Upper lobe of left lung (tissue), 6 donors: ENCODE measurements around the gene COL28A1. TPM values are rescaled to one million over a fixed set of nuclear protein-coding genes. Genes with fewer than 3 reads are reported as not detected.

ENCODE experiments used
- ATAC-seq, 2 donors: fragments of 200-7000 bp; cut with Tn5 transposase; one replicate each; pipeline ENCODE4 v1.9.1; 2022; ENCODE audit warnings: mild to moderate bottlenecking in 2 of 2, moderate library complexity in 2 of 2; ENCODE audit not compliant: low FRiP score in 2 of 2
- DNase-seq, 2 donors: peaks; one replicate each; pipeline ENCODE4 v3.0.0-alpha.2; 2019 to 2020
- H3K27ac ChIP-seq, 4 donors: fragments of 200-600 bp; sonication (generic); one replicate each; pipeline ENCODE4 v1.5.1; 2016 to 2019
- H3K27me3 ChIP-seq, 4 donors: fragments of 200-600 bp; sonication (generic); one replicate each; pipeline ENCODE4 v1.5.1; 2017 to 2019
- H3K36me3 ChIP-seq, 4 donors: fragments of 200-600 bp; sonication (generic); one replicate each; pipeline ENCODE4 v1.5.1; 2016 to 2019
- H3K4me1 ChIP-seq, 4 donors: fragments of 200-600 bp; sonication (generic); one replicate each; pipeline ENCODE4 v1.5.1; 2018 to 2019
- H3K4me3 ChIP-seq, 4 donors: fragments of 200-600 bp; sonication (generic); one replicate each; pipeline ENCODE4 v1.5.1; 2017 to 2019; ENCODE audit warnings: mild to moderate bottlenecking in 2 of 4, moderate library complexity in 1 of 4
- H3K9me3 ChIP-seq, 4 donors: fragments of 200-600 bp; sonication (generic); one replicate each; pipeline ENCODE4 v1.5.1; 2018 to 2019
- CTCF ChIP-seq, 6 experiments: fragments of 450-650 bp in 4 of 6; fragments of 200-600 bp in 2 of 6; sonication (generic) in 2 of 6; IDR thresholded peaks; one replicate each; pipeline ENCODE4 v1.5.1; 2016 to 2019; ENCODE audit warnings: antibody characterized with exemption in 6 of 6
- EP300 ChIP-seq, 4 donors: sonication (generic); formaldehyde crosslinking; IDR thresholded peaks; one replicate each; pipeline ENCODE4 v1.5.1; 2017; ENCODE audit warnings: antibody characterized with exemption in 4 of 4, control low read depth in 2 of 4
- POLR2A ChIP-seq, 4 donors: fragments of 450-650 bp; IDR thresholded peaks; one replicate each; pipeline ENCODE4 v1.5.1; 2016 to 2017; ENCODE audit warnings: antibody characterized with exemption in 4 of 4, mild to moderate bottlenecking in 2 of 4
- POLR2AphosphoS5 ChIP-seq, 2 donors: sonication (generic); formaldehyde crosslinking; IDR thresholded peaks; one replicate each; pipeline ENCODE4 v1.5.1; 2017; ENCODE audit warnings: antibody characterized with exemption in 2 of 2
- WGBS, 2 donors: methylation state at CpG; one replicate each; pipeline ENCODE4 v1.1.5; 2017 to 2018; 5-methylcytosine and 5-hydroxymethylcytosine counted together
- total RNA-seq, 6 donors: library from RNA; depleted of rRNA in 4 of 6; stranded (reverse); fragments of >200 nt in 4 of 6; gene quantifications; one replicate each; pipeline versions ENCODE4 v1.1.0 to v1.2.1, GENCODE V29; 2016 to 2021
- donor health status: DM: no; HTN: no; CAD: no; lungs with moderate emphysema.
- donor health status: DM: no; HTN: yes; CAD: no; lungs with severe emphysema.

The COL28A1 gene
- total RNA-seq, 6 donors from 2014 or later = 1.5 to 14.7 (median 4.3) TPM

- WGBS, 2 donors = 0% methylated on average over 1 of the region's 1 CpG
- Histone ChIP-seq H3K9me3 (no peaks in the 10 kb centered on the region), H3K27me3 (no peaks in the 10 kb centered on the region), H3K4me1 (no peaks in the 10 kb centered on the region), H3K27ac (no peak overlapping the region), H3K4me3 (no peak overlapping the region), H3K36me3 (no peaks in the 10 kb centered on the region)
- no peak for ATAC-seq
- no peak for DNase-seq
- TF ChIP-seq CTCF (IDR thresholded peaks at IDR 0.05) = no peak
- no peak for TF ChIP-seq POLR2A (IDR thresholded peaks at IDR 0.05)
- no peak for TF ChIP-seq EP300 (IDR thresholded peaks at IDR 0.05)
- TF ChIP-seq POLR2AphosphoS5 (IDR thresholded peaks at IDR 0.05) = no peak
Measured at GRCh38 chr7:7351832-7352231, 183.8 kb downstream of the COL28A1 start.

- H3K4me3 ChIP-seq = no peak overlapping the region
Measured at GRCh38 chr7:7351156-7351555, 184.5 kb downstream of the COL28A1 start.

GRCh38 chr7:7349156-7349555 lies 186.5 kb downstream of the COL28A1 start:
- Histone ChIP-seq H3K4me3 (no peak overlapping the region), H3K27ac (no peak overlapping the region), H3K36me3 (no peaks in the 10 kb centered on the region), H3K27me3 (no peaks in the 10 kb centered on the region), H3K4me1 (no peaks in the 10 kb centered on the region), H3K9me3 (no peaks in the 10 kb centered on the region)
- 96 to 98% methylated on average over 2 of the region's 2 CpGs for WGBS, 2 donors
- ATAC-seq (no peak), DNase-seq (no peak)
- TF ChIP-seq POLR2AphosphoS5 (IDR thresholded peaks at IDR 0.05) = no peak
- no peak for TF ChIP-seq CTCF (IDR thresholded peaks at IDR 0.05)
- TF ChIP-seq POLR2A (IDR thresholded peaks at IDR 0.05) = no peak
- no peak for TF ChIP-seq EP300 (IDR thresholded peaks at IDR 0.05)

More at GRCh38 chr7:7351156-7351555, 184.5 kb downstream of the COL28A1 start:
- Histone ChIP-seq H3K27me3 (no peaks in the 10 kb centered on the region), H3K9me3 (no peaks in the 10 kb centered on the region), H3K27ac (no peak overlapping the region), H3K4me1 (no peaks in the 10 kb centered on the region), H3K36me3 (no peaks in the 10 kb centered on the region)
- TF ChIP-seq POLR2A (IDR thresholded peaks at IDR 0.05) (no peak), EP300 (IDR thresholded peaks at IDR 0.05) (no peak), POLR2AphosphoS5 (IDR thresholded peaks at IDR 0.05) (no peak), CTCF (IDR thresholded peaks at IDR 0.05) (no peak)
- DNase-seq (no peak), ATAC-seq (no peak)
- WGBS, 2 donors = 38 to 44% methylated on average over 2 of the region's 2 CpGs

GRCh38 chr7:7347045-7347444 lies 188.6 kb downstream of the COL28A1 start:
- Histone ChIP-seq H3K27ac (no peak overlapping the region), H3K4me3 (no peak overlapping the region), H3K4me1 (no peaks in the 10 kb centered on the region), H3K9me3 (no peaks in the 10 kb centered on the region), H3K27me3 (no peaks in the 10 kb centered on the region), H3K36me3 (no peaks in the 10 kb centered on the region)
- ATAC-seq (no peak), DNase-seq (no peak)
- TF ChIP-seq POLR2A (IDR thresholded peaks at IDR 0.05) = no peak
- no peak for TF ChIP-seq EP300 (IDR thresholded peaks at IDR 0.05)
- TF ChIP-seq POLR2AphosphoS5 (IDR thresholded peaks at IDR 0.05) = no peak

- 89 to 91% methylated on average over 3 of the region's 3 CpGs for WGBS, 2 donors
Measured at GRCh38 chr7:7344583-7344982, 191.1 kb downstream of the COL28A1 start.

More at GRCh38 chr7:7344583-7344982, 191.1 kb downstream of the COL28A1 start:
- H3K9me3 ChIP-seq = no peaks in the 10 kb centered on the region
- no peaks in the 10 kb centered on the region for H3K4me1 ChIP-seq
- no peaks in the 10 kb centered on the region for H3K27me3 ChIP-seq
- DNase-seq = no peak
- no peak overlapping the region for H3K4me3 ChIP-seq
- no peak overlapping the region for H3K27ac ChIP-seq
- no peaks in the 10 kb centered on the region for H3K36me3 ChIP-seq
- TF ChIP-seq CTCF (IDR thresholded peaks at IDR 0.05) (no peak), POLR2AphosphoS5 (IDR thresholded peaks at IDR 0.05) (no peak), POLR2A (IDR thresholded peaks at IDR 0.05) (no peak), EP300 (IDR thresholded peaks at IDR 0.05) (no peak)
- ATAC-seq = no peak
